ENCODE measurements around the gene NCF2. TPM values are rescaled to one million over a fixed set of nuclear protein-coding genes. Genes with fewer than 3 reads are reported as not detected.

The NCF2 gene
- total and polyA plus RNA-seq, 4 donors: 1.2 to 15.1 (median 7.5) TPM

DNA sequence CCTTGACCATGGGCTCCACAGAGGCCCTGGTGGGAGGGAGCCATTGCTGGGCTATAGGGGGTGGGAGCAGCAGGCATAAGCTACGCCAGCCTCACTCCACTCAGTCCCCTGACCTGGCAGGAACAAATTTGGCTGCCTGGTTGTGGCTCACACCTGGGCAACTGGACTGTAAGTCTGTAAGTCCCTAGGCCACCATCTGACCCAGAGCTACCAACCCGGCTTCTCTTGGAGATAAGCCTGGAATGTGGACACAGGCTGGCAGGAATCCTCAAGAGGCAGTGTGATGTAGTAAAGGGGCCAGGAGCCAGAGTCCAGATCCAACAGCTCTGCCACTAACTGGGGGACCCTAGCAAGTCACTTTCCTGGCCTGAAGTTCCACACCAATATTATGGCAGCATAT lies 11.4 kb downstream of the NCF2 start:
- H3K27me3 ChIP-seq (ENCODE audit: control insufficient read depth in 4 of 4, insufficient read depth in 4 of 4, low read length in 3 of 4): no peaks in the 10 kb centered on the region
- no peak overlapping the region for H3K4me3 ChIP-seq (ENCODE audit: low read depth in 1 of 3, low read length in 3 of 3)
- TF ChIP-seq CTCF (IDR thresholded peaks at IDR 0.05; ENCODE audit: low read depth, low read length, missing input control): no peak
- TF ChIP-seq HNF4A (conservative IDR thresholded peaks at IDR 0.05): no peak
- no peak for TF ChIP-seq EGR1 (IDR thresholded peaks at IDR 0.05; ENCODE audit: low read depth in 2 of 2)
- TF ChIP-seq FOXA1 (IDR thresholded peaks at IDR 0.05): no peak
- TF ChIP-seq FOXA2 (IDR thresholded peaks at IDR 0.05): no peak
- H3K36me3 ChIP-seq (ENCODE audit: control insufficient read depth in 4 of 4, insufficient read depth in 3 of 4, low read depth in 1 of 4, low read length in 3 of 4): no peaks in the 10 kb centered on the region
- no peak overlapping the region for H3K9ac ChIP-seq (ENCODE audit: low read depth in 1 of 2, low read length in 2 of 2)
- peaks cover 0 to 3% (median 0%) of the 10 kb centered on the region in 4 donors for H3K4me1 ChIP-seq (ENCODE audit: control insufficient read depth in 4 of 4, insufficient read depth in 4 of 4, low read length in 3 of 4)
- H3K9me3 ChIP-seq (ENCODE audit: control insufficient read depth in 4 of 4, low read length in 3 of 4): no peaks in the 10 kb centered on the region
- DNase-seq (ENCODE audit: low spot score): no peak
- WGBS: 91% methylated on average over 2 of the region's 2 CpGs
- no peak overlapping the region for H3K27ac ChIP-seq (ENCODE audit: low read depth in 1 of 2, low read length in 2 of 2)

GRCh38 chr1:183577897-183578465 lies 12.3 kb downstream of the NCF2 start:
- no peaks in the 10 kb centered on the region for H3K27me3 ChIP-seq (ENCODE audit: control insufficient read depth in 4 of 4, insufficient read depth in 4 of 4, low read length in 3 of 4)
- TF ChIP-seq NR2F2 (IDR thresholded peaks at IDR 0.05) (no peak), RAD21 (IDR thresholded peaks at IDR 0.05) (no peak), EGR1 (IDR thresholded peaks at IDR 0.05; ENCODE audit: low read depth in 2 of 2) (no peak), CTCF (IDR thresholded peaks at IDR 0.05; ENCODE audit: low read depth, low read length, missing input control) (no peak), ZBTB33 (IDR thresholded peaks at IDR 0.05) (no peak), JUND (IDR thresholded peaks at IDR 0.05) (no peak), FOXA1 (IDR thresholded peaks at IDR 0.05) (no peak), TAF1 (conservative IDR thresholded peaks at IDR 0.05) (no peak)
- TF ChIP-seq, protein P1, sequence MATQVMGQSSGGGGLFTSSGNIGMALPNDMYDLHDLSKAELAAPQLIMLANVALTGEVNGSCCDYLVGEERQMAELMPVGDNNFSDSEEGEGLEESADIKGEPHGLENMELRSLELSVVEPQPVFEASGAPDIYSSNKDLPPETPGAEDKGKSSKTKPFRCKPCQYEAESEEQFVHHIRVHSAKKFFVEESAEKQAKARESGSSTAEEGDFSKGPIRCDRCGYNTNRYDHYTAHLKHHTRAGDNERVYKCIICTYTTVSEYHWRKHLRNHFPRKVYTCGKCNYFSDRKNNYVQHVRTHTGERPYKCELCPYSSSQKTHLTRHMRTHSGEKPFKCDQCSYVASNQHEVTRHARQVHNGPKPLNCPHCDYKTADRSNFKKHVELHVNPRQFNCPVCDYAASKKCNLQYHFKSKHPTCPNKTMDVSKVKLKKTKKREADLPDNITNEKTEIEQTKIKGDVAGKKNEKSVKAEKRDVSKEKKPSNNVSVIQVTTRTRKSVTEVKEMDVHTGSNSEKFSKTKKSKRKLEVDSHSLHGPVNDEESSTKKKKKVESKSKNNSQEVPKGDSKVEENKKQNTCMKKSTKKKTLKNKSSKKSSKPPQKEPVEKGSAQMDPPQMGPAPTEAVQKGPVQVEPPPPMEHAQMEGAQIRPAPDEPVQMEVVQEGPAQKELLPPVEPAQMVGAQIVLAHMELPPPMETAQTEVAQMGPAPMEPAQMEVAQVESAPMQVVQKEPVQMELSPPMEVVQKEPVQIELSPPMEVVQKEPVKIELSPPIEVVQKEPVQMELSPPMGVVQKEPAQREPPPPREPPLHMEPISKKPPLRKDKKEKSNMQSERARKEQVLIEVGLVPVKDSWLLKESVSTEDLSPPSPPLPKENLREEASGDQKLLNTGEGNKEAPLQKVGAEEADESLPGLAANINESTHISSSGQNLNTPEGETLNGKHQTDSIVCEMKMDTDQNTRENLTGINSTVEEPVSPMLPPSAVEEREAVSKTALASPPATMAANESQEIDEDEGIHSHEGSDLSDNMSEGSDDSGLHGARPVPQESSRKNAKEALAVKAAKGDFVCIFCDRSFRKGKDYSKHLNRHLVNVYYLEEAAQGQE (IDR thresholded peaks at IDR 0.05): no peak
- WGBS: 93% methylated on average over 7 of the region's 7 CpGs
- no peaks in the 10 kb centered on the region for H3K36me3 ChIP-seq (ENCODE audit: control insufficient read depth in 4 of 4, insufficient read depth in 3 of 4, low read depth in 1 of 4, low read length in 3 of 4)
- no peak overlapping the region for H3K4me3 ChIP-seq (ENCODE audit: low read depth in 1 of 3, low read length in 3 of 3)
- H3K9me3 ChIP-seq (ENCODE audit: control insufficient read depth in 4 of 4, low read length in 3 of 4): no peaks in the 10 kb centered on the region
- no peak overlapping the region for H3K9ac ChIP-seq (ENCODE audit: low read depth in 1 of 2, low read length in 2 of 2)
- DNase-seq (ENCODE audit: low spot score): no peak
- peaks cover 0 to 3% (median 0%) of the 10 kb centered on the region in 4 donors for H3K4me1 ChIP-seq (ENCODE audit: control insufficient read depth in 4 of 4, insufficient read depth in 4 of 4, low read length in 3 of 4)
- no peak overlapping the region for H3K27ac ChIP-seq (ENCODE audit: low read depth in 1 of 2, low read length in 2 of 2)
